HUES64 (cell line): ENCODE measurements around the gene IFT57.
"Not testable (repeated sequence)": the region's sequence is repeated elsewhere in the genome, so short reads cannot be mapped to it uniquely, and the experiment has no call there.

Experiments
- H3K27ac ChIP-seq: 2 replicates; pipeline ENCODE4 v1.7.0; 2013; ENCODE audit warnings: low read depth, low read length, inconsistent platforms
- H3K27me3 ChIP-seq: 2 replicates; pipeline ENCODE4 v1.6.1; 2013; ENCODE audit warnings: mild to moderate bottlenecking, low read length; ENCODE audit not compliant: insufficient read depth
- H3K36me3 ChIP-seq: 2 replicates; pipeline ENCODE4 v1.6.1; 2013; ENCODE audit warnings: mild to moderate bottlenecking, low read length; ENCODE audit not compliant: insufficient read depth
- H3K4me1 ChIP-seq: 2 replicates; pipeline ENCODE4 v1.6.1; 2013; ENCODE audit warnings: mild to moderate bottlenecking, low read length, moderate library complexity; ENCODE audit not compliant: insufficient read depth
- H3K4me3 ChIP-seq: 2 replicates; pipeline ENCODE4 v1.5.1; 2013; ENCODE audit warnings: mild to moderate bottlenecking, low read length, moderate library complexity
- H3K9ac ChIP-seq: 2 replicates; pipeline ENCODE4 v1.6.1; 2013; ENCODE audit warnings: mild to moderate bottlenecking, low read depth, low read length
- H3K9me3 ChIP-seq: 2 replicates; pipeline ENCODE4 v1.6.1; 2013; ENCODE audit warnings: low read depth, low read length; ENCODE audit not compliant: insufficient read depth
- WGBS: fragments of 150-250, 120-280 bp; methylation state at CpG from one replicate; pipeline ENCODE4 v1.1.7; 2013; ENCODE audit warnings: missing lambda C conversion rate; 5-methylcytosine and 5-hydroxymethylcytosine counted together

The IFT57 gene

DNA sequence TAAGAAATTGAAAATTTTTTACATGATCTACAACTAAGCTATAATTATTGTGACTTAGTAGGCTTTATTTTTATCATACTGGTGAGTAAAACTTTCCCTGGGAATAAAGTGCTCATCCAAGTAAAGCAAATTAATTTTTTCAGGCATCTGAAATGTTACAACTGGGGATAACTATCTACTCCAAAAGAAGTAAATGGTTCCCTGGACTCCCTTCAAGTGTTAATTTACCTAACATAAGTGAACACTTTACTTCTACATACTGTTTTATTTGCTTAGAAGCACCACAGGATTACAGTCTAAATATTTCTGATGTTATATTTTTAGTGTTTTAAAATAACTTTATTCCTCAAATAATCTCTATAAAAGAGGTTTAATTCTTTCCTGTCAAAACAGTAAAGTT lies 57.8 kb downstream of the IFT57 start:
- no peaks in the 10 kb centered on the region for H3K4me1 ChIP-seq
- no peak overlapping the region for H3K9ac ChIP-seq
- no peaks in the 10 kb centered on the region; the same call in 1 of the 2 replicates for H3K36me3 ChIP-seq
- H3K27ac ChIP-seq, result no peak overlapping the region
- H3K9me3 ChIP-seq, result no peaks in the 10 kb centered on the region
- H3K27me3 ChIP-seq, result no peaks in the 10 kb centered on the region
- no peak overlapping the region for H3K4me3 ChIP-seq

DNA sequence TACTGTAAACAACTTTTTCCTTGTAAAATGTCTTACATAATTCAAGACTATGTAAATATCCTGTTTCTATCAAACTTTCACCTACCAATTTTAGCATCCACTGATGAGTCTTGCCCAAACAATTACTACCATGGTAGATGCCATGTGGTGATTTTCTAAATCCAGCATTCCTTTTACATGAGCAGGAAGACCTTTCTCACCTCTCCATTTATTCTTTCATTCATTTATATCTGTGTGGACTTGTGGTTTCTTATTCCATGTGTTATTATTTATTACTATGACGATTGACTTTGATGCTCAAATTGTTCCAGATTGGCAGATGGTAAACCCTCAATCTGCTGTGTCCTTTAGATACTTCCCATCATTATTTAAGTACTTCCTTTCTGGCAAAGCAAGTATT lies 62.4 kb downstream of the IFT57 start:
- Histone ChIP-seq H3K27me3 (no peaks in the 10 kb centered on the region), H3K9ac (no peak overlapping the region), H3K4me3 (no peak overlapping the region), H3K9me3 (no peaks in the 10 kb centered on the region), H3K4me1 (no peaks in the 10 kb centered on the region), H3K36me3 (no peaks in the 10 kb centered on the region), H3K27ac (no peak overlapping the region)
- 94% methylated on average over 1 of the region's 1 CpG for WGBS

DNA sequence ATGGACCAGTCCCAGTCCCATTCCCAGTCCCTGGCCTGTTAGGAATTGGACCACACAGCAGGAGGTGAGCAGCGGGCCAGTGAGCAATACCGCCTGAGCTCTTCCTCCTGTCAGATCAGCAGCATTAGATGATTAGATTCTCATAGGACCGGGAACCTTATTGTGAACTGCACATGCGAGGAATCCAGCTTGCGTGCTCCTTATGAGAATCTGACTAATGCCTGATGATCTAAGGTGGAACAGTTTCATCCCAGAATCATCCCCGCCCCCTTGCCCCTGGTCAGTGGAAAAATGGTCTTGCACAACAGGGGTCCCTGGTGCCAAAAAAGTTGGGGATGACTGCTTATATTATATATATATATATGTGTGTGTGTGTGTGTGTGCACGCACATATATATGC lies 63.1 kb downstream of the IFT57 start:
- 94% methylated on average over 6 of the region's 7 CpGs for WGBS
- no peak overlapping the region for H3K27ac ChIP-seq
- no peaks in the 10 kb centered on the region for H3K9me3 ChIP-seq
- H3K36me3 ChIP-seq, result no peaks in the 10 kb centered on the region
- H3K4me3 ChIP-seq, result no peak overlapping the region
- no peaks in the 10 kb centered on the region for H3K27me3 ChIP-seq
- H3K9ac ChIP-seq, result no peak overlapping the region
- no peaks in the 10 kb centered on the region for H3K4me1 ChIP-seq

DNA sequence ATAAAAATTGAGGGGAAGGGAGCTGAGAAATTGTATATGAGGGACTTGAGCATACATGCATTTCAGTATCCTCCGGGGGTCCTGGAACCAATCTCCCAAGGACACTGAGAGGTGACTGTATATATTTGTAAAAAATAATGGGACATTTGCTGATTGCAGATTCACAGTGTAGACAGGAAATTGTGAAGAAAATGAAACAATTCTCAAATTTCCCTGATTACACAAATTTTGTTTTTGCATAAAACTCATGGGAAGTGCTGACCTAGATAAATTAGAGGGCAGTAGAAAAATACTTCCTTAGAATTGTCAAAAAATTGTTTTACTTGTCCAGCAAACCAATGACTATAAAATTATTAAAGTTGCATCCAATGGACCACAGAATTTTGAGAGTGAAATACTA lies 64.0 kb downstream of the IFT57 start:
- Histone ChIP-seq H3K9ac (no peak overlapping the region), H3K9me3 (no peaks in the 10 kb centered on the region), H3K4me3 (no peak overlapping the region), H3K36me3 (no peaks in the 10 kb centered on the region), H3K4me1 (peaks cover 4% of the 10 kb centered on the region; the same call in 1 of the 2 replicates), H3K27me3 (no peaks in the 10 kb centered on the region), H3K27ac (no peak overlapping the region)
- WGBS, result 96% methylated on average over 1 of the region's 1 CpG

DNA sequence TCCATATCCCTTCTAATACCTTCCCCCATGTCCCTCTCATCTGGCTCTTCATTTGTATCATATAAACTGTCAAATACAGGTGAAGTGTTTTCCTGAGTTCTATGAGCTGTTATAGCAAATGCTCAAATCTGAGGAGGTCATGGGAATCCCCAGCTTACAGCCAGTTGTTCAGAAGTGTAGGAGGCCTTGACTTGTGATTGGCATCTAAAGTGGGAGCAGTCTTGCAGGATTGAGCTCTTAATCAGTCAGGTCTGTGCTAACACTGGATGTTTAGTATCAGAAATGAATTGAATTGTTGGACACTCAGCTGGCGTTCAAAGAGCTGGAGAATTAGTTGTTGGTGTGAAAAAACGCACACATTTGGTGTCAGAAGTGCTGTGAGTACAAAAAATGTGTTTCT lies 65.0 kb downstream of the IFT57 start:
- no peak overlapping the region for H3K9ac ChIP-seq
- 58% methylated on average over 2 of the region's 2 CpGs for WGBS
- no peak overlapping the region for H3K4me3 ChIP-seq
- peaks cover 4% of the 10 kb centered on the region; the same call in 1 of the 2 replicates for H3K4me1 ChIP-seq
- no peaks in the 10 kb centered on the region for H3K27me3 ChIP-seq
- H3K27ac ChIP-seq, result no peak overlapping the region
- H3K36me3 ChIP-seq, result no peaks in the 10 kb centered on the region
- H3K9me3 ChIP-seq, result no peaks in the 10 kb centered on the region

DNA sequence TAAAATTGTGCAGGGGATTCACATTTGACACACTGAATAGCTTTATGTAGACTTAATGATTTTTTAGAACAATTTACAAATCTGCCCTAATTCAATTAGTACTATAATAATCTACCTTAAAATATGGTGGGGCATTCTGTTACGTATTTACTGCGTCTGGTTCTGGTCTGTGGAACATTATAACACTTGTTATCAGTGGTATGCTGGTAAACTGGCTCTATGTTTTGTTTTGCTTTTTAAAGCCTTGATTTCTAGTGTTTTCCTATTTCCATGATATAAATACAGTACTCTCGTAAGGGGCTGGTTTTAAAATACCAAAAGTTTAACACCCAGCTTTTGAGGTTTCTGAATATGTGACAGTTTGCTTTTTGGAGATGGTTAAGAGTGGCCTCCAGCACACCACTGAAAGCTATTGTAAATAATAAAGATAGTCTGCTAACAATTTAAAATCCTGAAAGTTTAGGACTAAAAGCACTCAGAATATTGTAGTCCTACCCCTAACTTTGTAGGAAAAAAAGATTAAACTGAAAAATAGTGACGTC lies 65.8 kb downstream of the IFT57 start:
- 95% methylated on average over 3 of the region's 4 CpGs for WGBS
- Histone ChIP-seq H3K4me3 (no peak overlapping the region), H3K4me1 (peaks cover 4% of the 10 kb centered on the region; the same call in 1 of the 2 replicates), H3K9me3 (no peaks in the 10 kb centered on the region), H3K27me3 (no peaks in the 10 kb centered on the region), H3K27ac (no peak overlapping the region), H3K9ac (no peak overlapping the region), H3K36me3 (no peaks in the 10 kb centered on the region)

DNA sequence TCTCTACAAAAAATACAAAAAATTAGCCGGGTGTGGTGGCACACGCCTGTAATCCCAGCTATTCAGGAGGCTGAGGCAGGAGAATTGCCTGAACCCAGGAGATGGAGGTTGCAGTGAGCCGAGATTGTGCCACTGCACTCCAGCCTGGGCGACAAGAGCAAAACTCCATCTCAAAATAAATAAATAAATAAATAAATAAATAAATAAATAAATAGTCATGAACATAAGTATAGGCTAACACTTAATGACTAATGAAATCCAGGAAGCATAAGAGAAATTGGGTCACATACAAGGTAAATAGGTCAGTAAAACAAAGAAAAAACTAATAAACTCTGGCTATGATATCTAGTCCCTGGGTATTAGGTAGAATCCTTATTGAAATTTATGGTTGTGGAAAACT lies 66.6 kb downstream of the IFT57 start:
- H3K4me1 ChIP-seq, H3K4me3 ChIP-seq, H3K9ac ChIP-seq, H3K36me3 ChIP-seq, H3K27ac ChIP-seq, H3K9me3 ChIP-seq, H3K27me3 ChIP-seq: not testable (repeated sequence)
- WGBS, result 96% methylated on average over 3 of the region's 4 CpGs

DNA sequence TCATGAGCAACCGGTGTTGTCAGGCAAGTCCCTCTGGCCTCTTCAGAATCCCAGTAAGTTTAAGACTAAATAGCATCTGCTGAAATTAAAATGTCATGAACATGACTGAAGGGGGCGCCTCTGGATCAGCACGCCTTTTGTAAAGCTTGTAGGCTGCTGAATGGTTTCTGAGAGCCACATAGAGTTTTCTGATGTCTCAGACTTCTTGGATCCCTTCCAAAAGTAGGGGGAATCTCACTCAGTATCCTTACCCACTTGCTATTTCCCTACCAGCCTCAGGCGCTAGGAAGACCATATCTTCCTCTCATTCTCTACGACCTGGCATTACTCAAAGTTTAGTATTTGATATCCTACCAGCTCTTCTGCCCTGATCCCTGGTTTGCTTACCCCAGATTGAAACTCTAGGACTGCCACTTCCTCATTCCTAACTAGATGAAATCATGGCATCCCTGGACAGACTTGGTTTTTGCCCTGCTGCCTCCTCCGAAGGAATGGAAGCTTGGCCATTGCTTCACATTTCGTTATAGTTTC lies 68.7 kb downstream of the IFT57 start:
- no peaks in the 10 kb centered on the region for H3K36me3 ChIP-seq
- 63% methylated on average over 7 of the region's 7 CpGs for WGBS

DNA sequence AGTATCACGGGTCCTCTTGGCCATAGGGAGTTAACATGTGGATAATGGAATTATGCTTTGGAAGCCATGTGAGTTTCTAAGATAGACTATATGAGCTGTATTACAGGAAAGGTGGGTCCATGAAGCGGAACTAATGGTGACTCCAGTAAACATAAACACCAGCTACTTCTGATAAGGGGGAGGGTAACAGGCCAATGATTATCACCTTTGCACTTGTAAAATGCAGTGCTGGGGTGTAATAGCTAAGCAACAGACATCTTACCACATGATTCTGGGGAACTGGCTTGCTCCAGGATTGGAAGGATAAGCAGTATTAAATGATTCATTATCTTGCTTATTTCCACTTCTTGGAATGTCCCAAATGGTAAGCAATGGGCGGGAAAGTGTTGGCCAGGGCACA lies 70.0 kb downstream of the IFT57 start:
- Histone ChIP-seq H3K4me3 (no peak overlapping the region), H3K27ac (no peak overlapping the region), H3K9ac (no peak overlapping the region), H3K4me1 (peaks cover 4% of the 10 kb centered on the region; the same call in 1 of the 2 replicates), H3K27me3 (no peaks in the 10 kb centered on the region), H3K9me3 (no peaks in the 10 kb centered on the region), H3K36me3 (no peaks in the 10 kb centered on the region)
- 91% methylated on average over 3 of the region's 3 CpGs for WGBS

More for the DNA sequence above, 68.7 kb downstream of the IFT57 start:
- Histone ChIP-seq H3K9me3 (no peaks in the 10 kb centered on the region), H3K4me1 (peaks cover 4% of the 10 kb centered on the region; the same call in 1 of the 2 replicates), H3K27ac (no peak overlapping the region), H3K9ac (no peak overlapping the region), H3K4me3 (no peak overlapping the region), H3K27me3 (no peaks in the 10 kb centered on the region)

DNA sequence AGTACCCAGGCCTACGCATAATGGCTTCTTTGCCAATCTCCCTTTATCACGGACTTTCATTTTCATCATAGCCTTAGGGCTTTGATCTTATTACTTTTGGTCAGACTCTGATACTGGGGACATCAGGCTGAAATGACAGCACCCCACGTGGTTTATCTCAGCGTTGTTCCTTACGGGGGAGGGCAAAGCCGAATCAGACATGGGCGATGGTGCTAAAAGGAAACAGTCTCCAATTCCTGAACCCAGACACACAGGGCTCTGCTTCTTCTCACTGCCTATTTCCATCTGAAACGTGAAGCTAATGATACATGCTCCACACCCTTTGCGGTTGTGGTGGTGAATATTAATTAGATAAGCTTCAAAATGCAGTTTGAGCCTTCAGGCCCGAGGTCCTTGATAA lies 72.0 kb downstream of the IFT57 start:
- 90% methylated on average over 9 of the region's 10 CpGs for WGBS
- H3K27me3 ChIP-seq, result no peaks in the 10 kb centered on the region
- peaks cover 4% of the 10 kb centered on the region; the same call in 1 of the 2 replicates for H3K4me1 ChIP-seq
- H3K27ac ChIP-seq, result no peak overlapping the region
- H3K9me3 ChIP-seq, result 0 out of 2 replicates have a peak, but pooled peaks cover 6% of the 10 kb centered on the region
- no peak overlapping the region for H3K9ac ChIP-seq
- no peaks in the 10 kb centered on the region for H3K36me3 ChIP-seq
- H3K4me3 ChIP-seq, result no peak overlapping the region

DNA sequence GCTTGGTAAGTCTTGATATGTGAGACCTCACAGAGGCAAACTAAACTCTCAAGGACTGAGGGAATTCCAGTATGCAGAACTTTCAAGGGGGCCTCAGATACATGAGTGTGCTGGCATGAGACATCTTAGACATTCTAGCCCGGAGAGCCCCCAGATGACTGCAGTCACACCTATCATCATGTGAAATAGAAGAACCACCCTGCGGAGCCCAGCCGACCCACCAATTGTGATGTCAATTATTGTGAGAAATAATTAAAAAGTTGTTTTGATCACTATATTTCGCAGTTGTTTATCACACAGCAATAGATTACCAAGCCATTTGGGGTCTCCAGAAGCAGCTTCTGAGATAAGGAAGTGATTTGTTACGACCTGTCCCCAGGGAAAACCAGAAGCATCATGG lies 76.1 kb downstream of the IFT57 start:
- Histone ChIP-seq H3K27me3 (no peaks in the 10 kb centered on the region), H3K9me3 (0 out of 2 replicates have a peak, but pooled peaks cover 6% of the 10 kb centered on the region), H3K27ac (no peak overlapping the region), H3K4me1 (no peaks in the 10 kb centered on the region), H3K36me3 (no peaks in the 10 kb centered on the region), H3K9ac (no peak overlapping the region), H3K4me3 (no peak overlapping the region)
- WGBS, result 97% methylated on average over 4 of the region's 5 CpGs

DNA sequence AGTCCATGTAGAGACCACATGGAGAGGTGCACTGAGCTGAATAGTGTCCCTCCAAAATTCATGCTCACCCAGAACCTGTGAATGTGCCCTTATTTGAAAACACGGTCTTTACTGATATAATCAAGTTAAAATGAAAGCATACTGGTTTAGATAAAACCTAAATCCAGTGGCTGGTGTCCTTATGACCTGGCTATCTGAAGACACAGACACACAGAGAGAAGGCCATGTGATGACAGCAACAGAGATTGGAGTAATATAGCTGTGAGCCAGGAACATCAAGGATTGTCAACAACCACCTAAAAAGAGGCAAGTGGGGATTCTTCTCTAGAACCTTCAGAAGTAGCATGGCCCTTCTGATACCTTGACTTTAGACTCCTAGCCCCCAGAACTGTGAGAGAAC lies 76.6 kb downstream of the IFT57 start:
- no peaks in the 10 kb centered on the region for H3K36me3 ChIP-seq
- H3K27ac ChIP-seq, result no peak overlapping the region
- no peaks in the 10 kb centered on the region for H3K4me1 ChIP-seq
- no peaks in the 10 kb centered on the region for H3K27me3 ChIP-seq
- 100% methylated on average over 1 of the region's 1 CpG for WGBS
- H3K4me3 ChIP-seq, result no peak overlapping the region
- 0 out of 2 replicates have a peak, but pooled peaks cover 6% of the 10 kb centered on the region for H3K9me3 ChIP-seq
- no peak overlapping the region for H3K9ac ChIP-seq
